K562 (cell line): ENCODE measurements around the gene ALG14. TPM values are rescaled to one million over a fixed set of nuclear protein-coding genes. Genes with fewer than 3 reads are reported as not detected.

ENCODE experiments used
- HNRNPUL1 ChIP-seq: fragments of 200-400 bp; formaldehyde crosslinking; IDR thresholded peaks from 2 replicates; pipeline ENCODE4 v1.6.1; 2017; ENCODE audit warnings: low read length
- MTA1 ChIP-seq: fragments of 450-650 bp; IDR thresholded peaks from 2 replicates; pipeline ENCODE4 v1.6.1; 2017; ENCODE audit warnings: borderline replicate concordance
- PTTG1 ChIP-seq: fragments of 450-650 bp; IDR thresholded peaks from 2 replicates; pipeline ENCODE4 v1.6.1; 2016; ENCODE audit warnings: low read depth, mild to moderate bottlenecking, missing genetic modification characterization, missing compliant biosample characterization
- SMARCA4 ChIP-seq: fragments of 450-650 bp; IDR thresholded peaks from 2 replicates; pipeline ENCODE4 v1.6.1; 2016
- TSC22D4 ChIP-seq: fragments of 450-650 bp; IDR thresholded peaks from 2 replicates; pipeline ENCODE4 v1.6.1; 2016; ENCODE audit warnings: missing genetic modification characterization, missing biosample characterization, control low read depth
- U2AF2 ChIP-seq: fragments of 200-400 bp; formaldehyde crosslinking; optimal IDR thresholded peaks from 2 replicates; pipeline ENCODE3; 2017; ENCODE audit warnings: low read depth, mild to moderate bottlenecking, low read length
- ZNF583 ChIP-seq: fragments of 250-450 bp; sonication (Bioruptor Pico); IDR thresholded peaks from 2 replicates; pipeline ENCODE4 v1.4.0; 2020
- polyA plus RNA-seq, 8 experiments: library from polyadenylated mRNA; depleted of rRNA in 4 of 8; stranded (reverse) in 5 of 8; unstranded in 3 of 8; fragments of >200 nt; fragmentation: Nextera tagmentation in 2 of 8; fragmentation: Illumina TruSeq in 1 of 8; extraction: Ambion mirVana in 2 of 8; extraction: Trizol in 1 of 8; gene quantifications; 2 replicates each; pipeline versions ENCODE4 v1.2.1 to v1.2.3, GENCODE V29; 2011 to 2014; ENCODE audit warnings: inconsistent platforms in 1 of 8, missing spikeins in 1 of 8
- total RNA-seq, 7 experiments: library from RNA; depleted of rRNA in 6 of 7; stranded (reverse); fragments of >200 nt in 6 of 7; fragmentation: Illumina TruSeq in 2 of 7; extraction: Trizol in 2 of 7; gene quantifications; 2 replicates each; pipeline versions ENCODE4 v1.2.1 to v1.2.3, GENCODE V29; 2011 to 2021; ENCODE audit warnings: low replicate concordance in 1 of 7
- TF ChIP-seq, protein P1 (sequence below), 2 experiments: fragments of 450-650 bp in 1 of 2; sonication (generic) in 1 of 2; formaldehyde crosslinking in 1 of 2; IDR thresholded peaks; 2 replicates each; pipeline versions ENCODE4 v1.7.1 to v1.9.0; 2016 to 2022; ENCODE audit warnings: inconsistent platforms in 1 of 2, mild to moderate bottlenecking in 1 of 2, missing genetic modification reagents in 1 of 2
- TF ChIP-seq, protein P2 (sequence below): sonication (generic); formaldehyde crosslinking; IDR thresholded peaks from 2 replicates; pipeline ENCODE4 v1.4.0; 2020; ENCODE audit warnings: mild to moderate bottlenecking, missing genetic modification reagents
- TF ChIP-seq, protein P3 (sequence below): fragments of 250-450 bp; sonication (Bioruptor Pico); IDR thresholded peaks from 2 replicates; pipeline ENCODE4 v1.4.0; 2020; ENCODE audit warnings: mild to moderate bottlenecking
- TF ChIP-seq, protein P4 (sequence below): fragments of 450-650 bp; IDR thresholded peaks from 2 replicates; pipeline ENCODE4 v1.6.1; 2017; ENCODE audit warnings: mild to moderate bottlenecking, moderate library complexity

Gene ALG14
- total and polyA plus RNA-seq, 9 of the 15 experiments (the other 6 are each of a cell fraction or from before 2014, with no cell fraction given), result 2.8 to 16.2 (median 4.9) TPM

DNA sequence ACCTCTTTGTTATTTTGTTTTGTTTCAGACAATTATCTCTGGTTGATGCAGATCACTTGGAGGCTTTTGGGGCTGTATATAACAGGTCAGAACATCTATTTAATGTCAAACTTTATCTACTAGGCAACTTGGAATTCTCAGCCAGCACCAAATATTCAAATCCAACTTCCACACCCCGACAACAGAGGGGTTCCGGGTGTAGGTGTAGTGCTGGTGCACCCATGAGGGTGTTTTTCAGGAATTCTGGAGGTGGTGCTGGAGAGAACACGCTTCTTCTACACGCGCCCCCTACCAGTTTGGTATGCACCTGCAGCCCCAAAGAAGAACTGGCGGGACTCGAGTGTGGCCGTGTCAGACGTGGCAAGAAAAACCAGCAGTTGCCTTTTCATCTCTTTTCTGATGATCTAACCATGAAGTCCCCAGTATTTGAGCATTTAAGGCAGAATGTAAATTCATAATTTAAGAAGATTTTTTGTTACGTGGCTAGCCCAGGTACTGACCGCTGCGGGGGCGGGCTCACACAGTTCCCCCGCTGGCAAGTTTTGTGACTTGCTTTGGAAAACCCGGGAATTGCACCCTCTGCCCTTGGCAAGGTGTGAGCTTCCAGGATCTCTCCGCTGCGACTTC lies 43.9 kb upstream of the ALG14 start (continued):
- TF ChIP-seq, protein P1, sequence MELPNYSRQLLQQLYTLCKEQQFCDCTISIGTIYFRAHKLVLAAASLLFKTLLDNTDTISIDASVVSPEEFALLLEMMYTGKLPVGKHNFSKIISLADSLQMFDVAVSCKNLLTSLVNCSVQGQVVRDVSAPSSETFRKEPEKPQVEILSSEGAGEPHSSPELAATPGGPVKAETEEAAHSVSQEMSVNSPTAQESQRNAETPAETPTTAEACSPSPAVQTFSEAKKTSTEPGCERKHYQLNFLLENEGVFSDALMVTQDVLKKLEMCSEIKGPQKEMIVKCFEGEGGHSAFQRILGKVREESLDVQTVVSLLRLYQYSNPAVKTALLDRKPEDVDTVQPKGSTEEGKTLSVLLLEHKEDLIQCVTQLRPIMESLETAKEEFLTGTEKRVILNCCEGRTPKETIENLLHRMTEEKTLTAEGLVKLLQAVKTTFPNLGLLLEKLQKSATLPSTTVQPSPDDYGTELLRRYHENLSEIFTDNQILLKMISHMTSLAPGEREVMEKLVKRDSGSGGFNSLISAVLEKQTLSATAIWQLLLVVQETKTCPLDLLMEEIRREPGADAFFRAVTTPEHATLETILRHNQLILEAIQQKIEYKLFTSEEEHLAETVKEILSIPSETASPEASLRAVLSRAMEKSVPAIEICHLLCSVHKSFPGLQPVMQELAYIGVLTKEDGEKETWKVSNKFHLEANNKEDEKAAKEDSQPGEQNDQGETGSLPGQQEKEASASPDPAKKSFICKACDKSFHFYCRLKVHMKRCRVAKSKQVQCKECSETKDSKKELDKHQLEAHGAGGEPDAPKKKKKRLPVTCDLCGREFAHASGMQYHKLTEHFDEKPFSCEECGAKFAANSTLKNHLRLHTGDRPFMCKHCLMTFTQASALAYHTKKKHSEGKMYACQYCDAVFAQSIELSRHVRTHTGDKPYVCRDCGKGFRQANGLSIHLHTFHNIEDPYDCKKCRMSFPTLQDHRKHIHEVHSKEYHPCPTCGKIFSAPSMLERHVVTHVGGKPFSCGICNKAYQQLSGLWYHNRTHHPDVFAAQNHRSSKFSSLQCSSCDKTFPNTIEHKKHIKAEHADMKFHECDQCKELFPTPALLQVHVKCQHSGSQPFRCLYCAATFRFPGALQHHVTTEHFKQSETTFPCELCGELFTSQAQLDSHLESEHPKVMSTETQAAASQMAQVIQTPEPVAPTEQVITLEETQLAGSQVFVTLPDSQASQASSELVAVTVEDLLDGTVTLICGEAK (IDR thresholded peaks at IDR 0.05), result no peak
- TF ChIP-seq, protein P1 (CRISPR knock-in tag; IDR thresholded peaks at IDR 0.05), result no peak
- TF ChIP-seq SMARCA4, result peak; percentile 44; the same call in 1 of the 2 replicates
- TF ChIP-seq, protein P2, sequence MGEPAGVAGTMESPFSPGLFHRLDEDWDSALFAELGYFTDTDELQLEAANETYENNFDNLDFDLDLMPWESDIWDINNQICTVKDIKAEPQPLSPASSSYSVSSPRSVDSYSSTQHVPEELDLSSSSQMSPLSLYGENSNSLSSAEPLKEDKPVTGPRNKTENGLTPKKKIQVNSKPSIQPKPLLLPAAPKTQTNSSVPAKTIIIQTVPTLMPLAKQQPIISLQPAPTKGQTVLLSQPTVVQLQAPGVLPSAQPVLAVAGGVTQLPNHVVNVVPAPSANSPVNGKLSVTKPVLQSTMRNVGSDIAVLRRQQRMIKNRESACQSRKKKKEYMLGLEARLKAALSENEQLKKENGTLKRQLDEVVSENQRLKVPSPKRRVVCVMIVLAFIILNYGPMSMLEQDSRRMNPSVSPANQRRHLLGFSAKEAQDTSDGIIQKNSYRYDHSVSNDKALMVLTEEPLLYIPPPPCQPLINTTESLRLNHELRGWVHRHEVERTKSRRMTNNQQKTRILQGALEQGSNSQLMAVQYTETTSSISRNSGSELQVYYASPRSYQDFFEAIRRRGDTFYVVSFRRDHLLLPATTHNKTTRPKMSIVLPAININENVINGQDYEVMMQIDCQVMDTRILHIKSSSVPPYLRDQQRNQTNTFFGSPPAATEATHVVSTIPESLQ (CRISPR knock-in tag), result no peak
- TF ChIP-seq, protein P3, sequence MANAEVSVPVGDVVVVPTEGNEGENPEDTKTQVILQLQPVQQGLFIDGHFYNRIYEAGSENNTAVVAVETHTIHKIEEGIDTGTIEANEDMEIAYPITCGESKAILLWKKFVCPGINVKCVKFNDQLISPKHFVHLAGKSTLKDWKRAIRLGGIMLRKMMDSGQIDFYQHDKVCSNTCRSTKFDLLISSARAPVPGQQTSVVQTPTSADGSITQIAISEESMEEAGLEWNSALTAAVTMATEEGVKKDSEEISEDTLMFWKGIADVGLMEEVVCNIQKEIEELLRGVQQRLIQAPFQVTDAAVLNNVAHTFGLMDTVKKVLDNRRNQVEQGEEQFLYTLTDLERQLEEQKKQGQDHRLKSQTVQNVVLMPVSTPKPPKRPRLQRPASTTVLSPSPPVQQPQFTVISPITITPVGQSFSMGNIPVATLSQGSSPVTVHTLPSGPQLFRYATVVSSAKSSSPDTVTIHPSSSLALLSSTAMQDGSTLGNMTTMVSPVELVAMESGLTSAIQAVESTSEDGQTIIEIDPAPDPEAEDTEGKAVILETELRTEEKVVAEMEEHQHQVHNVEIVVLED (CRISPR knock-in tag), result no peak
- TF ChIP-seq HNRNPUL1, result no peak
- TF ChIP-seq, protein P4, sequence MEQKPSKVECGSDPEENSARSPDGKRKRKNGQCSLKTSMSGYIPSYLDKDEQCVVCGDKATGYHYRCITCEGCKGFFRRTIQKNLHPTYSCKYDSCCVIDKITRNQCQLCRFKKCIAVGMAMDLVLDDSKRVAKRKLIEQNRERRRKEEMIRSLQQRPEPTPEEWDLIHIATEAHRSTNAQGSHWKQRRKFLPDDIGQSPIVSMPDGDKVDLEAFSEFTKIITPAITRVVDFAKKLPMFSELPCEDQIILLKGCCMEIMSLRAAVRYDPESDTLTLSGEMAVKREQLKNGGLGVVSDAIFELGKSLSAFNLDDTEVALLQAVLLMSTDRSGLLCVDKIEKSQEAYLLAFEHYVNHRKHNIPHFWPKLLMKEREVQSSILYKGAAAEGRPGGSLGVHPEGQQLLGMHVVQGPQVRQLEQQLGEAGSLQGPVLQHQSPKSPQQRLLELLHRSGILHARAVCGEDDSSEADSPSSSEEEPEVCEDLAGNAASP, result no peak
- TF ChIP-seq TSC22D4, result no peak
- no peak for TF ChIP-seq ZNF583
- no peak for TF ChIP-seq U2AF2
- TF ChIP-seq MTA1, result 0 out of 2 replicates have a peak, but pooled peaks have one; percentile 29
- TF ChIP-seq PTTG1 (tag), result no peak
